GOT3 (cell line): Measurements from ENCODE around the gene NEO1.
"Not testable (repeated sequence)": the region's sequence is repeated elsewhere in the genome, so short reads cannot be mapped to it uniquely, and the experiment has no call there.

Experiments
- DNase-seq: peaks from one replicate; lab custom pipeline; 2025; ENCODE audit warnings: mixed read lengths; lab: John Stamatoyannopoulos, UW

NEO1 gene

DNA sequence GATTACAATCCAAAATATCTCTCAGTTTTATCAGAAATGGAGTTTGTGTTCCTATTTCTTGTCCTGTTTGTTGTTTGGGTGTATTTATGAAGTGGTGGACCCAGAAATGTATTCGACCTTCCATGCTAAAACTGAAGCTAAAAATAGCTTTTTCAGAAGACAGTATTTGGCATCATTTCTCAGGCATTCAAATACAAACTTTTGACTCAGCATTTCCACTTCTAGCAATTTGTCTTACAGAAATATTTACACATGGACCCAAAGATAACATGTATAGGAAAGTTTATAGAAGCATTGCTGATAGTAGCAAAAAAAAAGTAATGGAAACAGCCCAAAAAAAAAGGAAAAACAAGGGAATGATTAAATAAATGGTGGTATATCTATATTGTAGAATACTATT, 160.2 kb downstream of the NEO1 start:
- no peak for DNase-seq

DNA sequence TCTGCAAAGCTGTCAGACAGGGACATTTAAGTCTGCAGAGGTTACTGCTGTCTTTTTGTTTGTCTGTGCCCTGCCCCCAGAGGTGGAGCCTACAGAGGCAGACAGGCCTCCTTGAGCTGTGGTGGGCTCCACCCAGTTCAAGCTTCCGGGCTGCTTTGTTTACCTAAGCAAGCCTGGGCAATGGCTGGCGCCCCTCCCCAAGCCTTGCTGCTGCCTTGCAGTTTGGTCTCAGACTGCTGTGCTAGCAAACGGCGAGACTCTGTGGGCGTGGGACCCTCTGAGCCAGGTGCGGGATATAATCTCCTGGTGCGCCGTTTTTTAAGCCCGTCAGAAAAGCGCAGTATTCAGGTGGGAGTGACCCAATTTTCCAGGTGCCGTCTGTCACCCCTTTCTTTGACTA, 169.2 kb downstream of the NEO1 start:
- DNase-seq, result not testable (repeated sequence)

DNA sequence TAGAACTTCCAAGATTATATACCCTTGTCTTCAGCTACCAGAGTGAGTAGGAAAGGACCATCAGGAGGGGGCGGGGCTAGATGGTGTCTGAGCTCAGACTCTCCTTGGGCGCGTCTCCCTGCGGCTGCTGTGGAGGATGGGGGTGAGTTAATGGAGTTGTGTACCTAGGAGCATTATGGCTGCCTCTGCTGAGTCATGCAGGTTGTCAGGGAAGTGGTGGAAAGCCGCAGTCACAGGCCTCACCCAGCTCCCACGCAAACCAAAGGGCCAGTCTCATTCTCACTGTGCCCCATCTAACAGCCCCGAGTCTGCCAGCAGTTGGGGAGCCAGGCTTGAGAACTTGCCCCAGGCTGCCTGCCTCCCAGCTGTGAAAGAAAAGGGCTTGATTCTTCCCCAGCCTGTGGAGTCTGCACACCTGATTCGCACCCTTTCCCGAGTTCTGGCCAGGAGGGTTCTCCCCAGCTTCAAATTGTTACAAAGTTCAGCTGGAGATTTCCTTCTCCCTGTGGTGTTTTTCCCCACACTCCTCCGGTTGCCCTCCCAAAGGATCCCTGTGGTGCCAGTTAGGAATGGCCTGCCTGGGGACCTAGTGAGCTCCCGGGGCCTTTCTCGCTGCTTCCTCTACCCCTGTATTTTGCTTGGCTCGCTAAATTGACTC, 173.2 kb downstream of the NEO1 start:
- DNase-seq, result no peak

DNA sequence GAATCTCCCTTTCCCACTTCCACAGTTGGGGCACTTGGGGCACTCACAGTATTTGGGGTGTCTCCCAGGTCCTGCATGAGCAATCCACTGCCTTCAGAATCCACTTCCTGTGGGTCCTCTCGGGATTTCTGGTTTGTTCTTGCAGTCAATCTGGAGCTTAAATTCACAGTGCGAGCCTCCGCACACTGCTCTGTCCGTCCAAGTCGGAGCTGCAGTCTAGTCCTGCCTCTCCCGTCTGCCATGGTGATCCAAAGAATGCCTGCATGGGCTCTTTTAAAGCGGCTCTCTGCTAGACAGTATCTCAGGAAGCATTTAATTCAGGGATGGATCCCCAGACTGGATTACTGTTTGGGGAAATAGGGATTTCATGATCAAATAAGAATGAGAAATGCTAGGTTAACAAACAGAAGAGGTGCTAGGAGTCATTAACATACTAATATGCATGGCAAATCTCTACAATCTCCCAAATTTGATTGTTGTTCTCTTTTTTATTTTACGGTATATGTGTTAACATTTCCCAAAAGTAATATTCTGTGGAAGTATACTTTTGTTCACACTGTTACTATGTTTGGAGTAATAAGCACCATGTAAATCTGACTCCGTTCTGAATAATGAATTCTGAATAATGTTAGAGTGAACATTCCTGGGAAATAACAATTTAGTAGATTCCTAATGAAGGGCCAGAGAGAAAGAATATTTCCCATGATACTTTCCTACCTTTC, 174.0 kb downstream of the NEO1 start:
- no peak for DNase-seq

DNA sequence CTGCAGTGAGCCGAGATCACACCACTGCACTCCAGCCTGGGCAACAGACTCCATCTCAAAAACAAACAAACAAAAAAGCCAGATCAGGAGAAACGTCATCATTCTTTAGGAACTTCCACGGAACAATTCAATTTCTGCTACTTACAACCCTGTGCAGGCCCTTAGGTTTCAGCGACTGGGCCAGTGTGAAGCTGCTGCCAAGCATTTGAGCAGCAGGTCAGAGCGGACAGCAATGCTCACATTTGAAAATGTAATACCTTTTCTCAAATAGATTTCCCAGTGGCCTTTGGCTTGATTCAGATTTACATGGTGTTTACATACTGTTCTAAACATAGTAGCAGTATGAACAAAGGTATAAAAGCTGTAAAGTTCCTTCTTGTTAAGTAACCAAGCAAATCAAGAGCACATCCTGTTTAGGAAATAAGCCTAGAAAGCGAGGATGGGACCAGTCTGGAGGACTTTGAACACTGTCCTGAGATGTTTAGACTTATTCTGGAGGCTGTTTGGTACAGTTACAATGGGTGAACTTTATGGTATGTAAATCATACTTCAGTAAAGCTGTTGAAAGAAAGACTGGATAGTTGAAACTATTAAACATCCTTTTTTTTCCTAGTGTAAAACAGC, 175.3 kb downstream of the NEO1 start:
- DNase-seq, result no peak

DNA sequence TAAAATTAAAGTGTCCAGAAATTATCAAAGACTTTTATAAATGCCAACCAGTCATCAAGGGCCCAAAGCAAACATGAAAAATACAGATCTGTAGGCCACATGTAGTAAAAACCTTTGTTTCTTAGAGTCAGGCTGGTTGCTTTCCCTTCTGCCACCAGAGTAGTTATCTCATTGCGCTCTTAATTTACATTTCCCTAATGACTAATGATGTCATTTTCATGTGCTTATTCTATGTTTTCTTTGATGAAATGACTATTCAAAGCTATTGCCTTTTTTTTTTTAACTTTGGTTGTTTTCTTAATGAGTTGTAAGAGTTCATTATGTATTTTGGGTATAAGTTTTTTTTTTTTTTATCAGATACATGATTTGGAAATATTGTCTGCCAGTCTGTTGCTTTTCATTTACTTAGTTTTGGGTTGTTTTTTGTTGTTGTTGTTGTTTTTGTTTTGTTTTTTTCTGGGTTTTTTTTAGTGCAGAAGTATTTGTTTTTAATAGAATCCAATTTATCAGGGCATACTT, 175.9 kb downstream of the NEO1 start:
- DNase-seq, result no peak

DNA sequence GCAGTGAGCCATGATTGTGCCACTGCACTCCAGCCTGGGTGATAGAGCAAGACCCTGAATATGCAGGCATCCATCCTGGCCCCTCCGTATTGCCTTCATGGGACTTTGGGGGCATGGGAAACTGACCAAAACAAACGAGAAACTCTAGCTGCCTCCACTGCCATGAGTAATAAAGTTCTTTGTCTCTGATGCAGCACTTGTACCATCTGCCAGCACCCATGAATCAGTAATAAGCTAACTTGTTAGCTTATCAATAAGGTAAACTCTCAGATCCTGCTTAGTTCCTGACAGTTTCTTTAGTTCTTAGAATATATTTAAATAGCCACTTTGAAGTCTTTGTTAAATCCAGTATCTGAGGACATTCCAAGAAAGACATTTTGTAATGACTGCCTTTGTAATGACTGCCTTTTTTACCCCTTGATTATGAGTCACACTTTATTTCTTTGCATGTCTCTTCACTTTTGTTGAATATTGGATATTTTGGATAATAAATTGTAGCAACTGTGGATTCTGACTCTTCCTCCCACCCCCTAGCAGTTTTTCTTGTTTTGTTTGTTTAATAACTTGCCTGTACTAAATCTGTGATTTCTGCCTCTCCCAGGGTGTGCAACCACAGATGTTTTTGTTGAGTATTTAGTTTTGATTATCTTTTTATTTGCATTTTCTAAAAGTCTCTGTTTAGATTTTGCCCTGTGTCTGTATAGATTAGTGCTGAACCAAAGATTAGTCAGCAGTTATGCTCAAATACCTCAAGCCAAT, 179.6 kb downstream of the NEO1 start:
- DNase-seq, result no peak

DNA sequence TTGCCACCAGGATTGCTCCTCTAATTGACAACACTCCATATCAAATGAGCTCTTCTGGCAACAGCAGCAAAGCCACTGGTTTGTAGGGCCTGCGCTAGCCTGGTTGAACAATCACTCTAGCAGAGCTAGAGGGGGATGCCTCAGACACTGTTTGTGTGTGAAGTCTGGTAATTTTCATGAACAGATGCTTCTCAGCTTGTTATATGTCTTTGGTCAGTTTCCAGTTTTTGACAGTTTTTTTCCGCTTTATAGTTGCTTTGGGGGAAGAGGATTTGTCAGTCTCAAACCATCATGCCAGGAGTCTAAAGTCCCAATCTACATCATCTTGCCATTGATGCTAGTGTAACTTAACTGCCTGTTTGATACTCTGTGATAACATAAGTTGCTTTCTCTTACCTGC, 180.5 kb downstream of the NEO1 start:
- no peak for DNase-seq

DNA sequence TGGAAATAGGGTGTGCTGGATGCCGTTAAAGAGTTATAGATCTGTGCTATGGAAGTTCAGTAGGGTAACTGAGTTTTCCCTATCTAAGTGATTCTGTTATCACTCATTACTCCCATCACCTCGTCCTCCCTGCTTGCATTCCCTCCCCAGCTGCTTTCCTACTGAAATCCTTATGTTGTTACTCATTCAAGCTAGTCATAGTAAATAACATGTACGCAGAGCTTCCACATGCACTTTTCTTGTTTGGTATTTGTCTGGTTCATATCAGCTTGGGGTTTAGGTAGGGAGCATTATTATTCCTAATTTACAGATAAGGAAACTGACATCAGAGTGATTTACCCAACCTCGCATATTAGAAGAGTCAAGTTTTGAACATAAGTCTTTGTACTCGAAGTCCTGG, 181.4 kb downstream of the NEO1 start:
- no peak for DNase-seq

DNA sequence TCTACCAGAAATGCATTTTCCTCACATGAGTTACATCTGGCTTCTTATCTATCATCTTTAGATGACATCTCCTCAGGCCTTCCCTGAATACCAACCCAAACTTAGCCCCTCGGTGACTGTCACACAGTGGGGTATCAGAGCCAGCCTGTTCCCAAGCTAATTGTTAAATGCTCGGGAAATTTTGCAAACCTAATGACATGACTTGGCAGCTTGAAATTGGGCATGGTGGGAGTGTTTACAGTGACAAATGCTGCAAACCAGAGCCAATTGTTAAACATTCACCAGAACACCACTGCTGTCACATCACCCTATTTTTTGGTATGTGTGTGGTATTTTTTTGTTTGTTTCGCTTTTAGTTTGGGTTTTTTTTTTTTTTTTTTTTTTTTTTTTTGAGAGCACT, 185.6 kb downstream of the NEO1 start:
- no peak for DNase-seq

DNA sequence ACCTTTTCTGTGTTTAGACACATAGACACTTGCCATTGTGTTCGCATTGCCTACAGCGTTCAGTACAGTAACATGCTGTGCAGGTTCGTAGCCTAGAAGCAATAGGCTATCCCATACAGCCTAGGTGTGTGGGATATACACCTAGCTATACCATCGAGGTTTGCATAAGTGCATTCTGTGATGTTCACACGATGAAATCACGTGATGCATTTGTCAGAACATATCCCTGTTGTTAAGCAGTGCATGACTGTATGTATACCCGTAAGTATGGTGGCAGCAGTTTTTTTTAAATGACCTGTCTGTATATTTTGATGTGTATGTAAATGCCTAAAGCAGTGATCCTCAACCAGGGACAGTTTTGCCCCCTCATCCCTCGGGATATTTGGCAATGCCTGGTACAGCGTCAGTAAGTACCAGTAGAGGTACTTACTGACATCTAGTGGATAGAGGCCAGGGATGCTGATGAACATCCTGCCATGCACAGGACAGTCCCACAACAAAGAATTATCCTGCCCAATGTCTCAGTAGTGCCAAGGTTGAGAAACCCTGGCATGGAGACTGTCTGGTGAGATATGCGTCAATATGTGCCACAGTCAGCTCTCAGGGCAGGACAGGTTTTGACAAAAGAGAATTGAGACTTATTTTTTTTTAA, 187.4 kb downstream of the NEO1 start:
- DNase-seq, result no peak

DNA sequence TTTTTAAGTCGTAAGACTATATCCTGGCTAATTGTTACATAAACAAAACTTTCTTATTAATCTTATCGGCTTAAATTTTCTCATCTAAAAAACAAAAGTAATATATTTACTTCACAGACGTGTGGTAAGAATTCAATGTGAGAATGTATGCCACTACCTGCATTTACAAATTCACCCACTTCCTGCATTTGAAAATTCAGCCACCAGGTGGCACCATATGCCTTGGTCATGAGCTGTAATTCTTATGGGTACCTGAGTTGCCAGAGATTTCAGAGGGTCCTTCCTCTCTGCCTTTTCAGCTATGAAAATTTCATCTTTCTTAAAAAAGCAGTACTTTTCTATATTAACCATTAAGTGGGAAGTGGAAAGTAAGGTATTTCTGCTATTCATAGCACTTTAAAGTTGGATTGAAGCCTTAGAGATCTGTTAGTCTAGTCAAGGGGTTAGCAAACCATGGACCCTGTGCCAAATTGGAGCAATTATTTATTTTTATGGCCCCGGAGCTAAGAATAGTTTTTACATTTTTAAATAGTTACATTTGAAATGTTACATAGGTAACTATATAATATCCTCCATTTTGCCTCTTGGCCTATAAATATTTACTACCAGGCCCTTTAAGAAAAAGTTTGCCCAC, 188.7 kb downstream of the NEO1 start:
- no peak for DNase-seq

DNA sequence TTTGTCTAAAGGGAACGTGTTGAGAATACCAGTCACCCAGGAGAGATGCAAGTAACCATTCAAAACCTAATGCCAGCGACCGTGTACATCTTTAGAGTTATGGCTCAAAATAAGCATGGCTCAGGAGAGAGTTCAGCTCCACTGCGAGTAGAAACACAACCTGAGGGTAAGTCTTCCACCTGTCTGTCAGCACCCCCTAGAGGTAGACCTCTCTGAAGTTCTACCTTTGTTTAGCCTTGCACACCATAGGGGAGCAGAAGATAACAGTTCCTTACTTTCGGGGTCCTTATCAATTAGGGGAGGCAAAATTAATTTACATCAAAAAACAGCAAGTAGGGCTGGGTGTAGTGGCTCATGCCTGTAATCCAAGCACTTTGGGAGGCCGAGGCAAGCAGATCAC, 192.1 kb downstream of the NEO1 start:
- no peak for DNase-seq

DNA sequence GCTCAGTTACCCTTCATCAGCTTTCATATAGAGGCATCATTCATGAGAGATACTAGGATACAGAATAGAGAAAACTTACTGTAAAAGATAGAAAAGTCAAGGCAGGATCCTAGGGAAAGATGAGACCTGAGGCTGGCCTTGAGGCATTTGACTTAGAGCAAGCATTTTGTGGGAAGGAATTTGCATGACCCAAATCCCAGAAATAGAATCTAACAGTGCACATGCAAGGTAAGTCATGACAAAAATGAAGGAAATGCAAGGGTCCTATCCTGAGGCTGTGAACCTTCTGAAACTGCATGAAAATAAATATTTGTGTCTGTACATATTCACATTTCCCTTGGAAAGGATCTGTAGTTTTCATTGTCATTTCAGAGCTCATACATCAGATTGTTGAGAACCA, 194.2 kb downstream of the NEO1 start:
- no peak for DNase-seq

DNA sequence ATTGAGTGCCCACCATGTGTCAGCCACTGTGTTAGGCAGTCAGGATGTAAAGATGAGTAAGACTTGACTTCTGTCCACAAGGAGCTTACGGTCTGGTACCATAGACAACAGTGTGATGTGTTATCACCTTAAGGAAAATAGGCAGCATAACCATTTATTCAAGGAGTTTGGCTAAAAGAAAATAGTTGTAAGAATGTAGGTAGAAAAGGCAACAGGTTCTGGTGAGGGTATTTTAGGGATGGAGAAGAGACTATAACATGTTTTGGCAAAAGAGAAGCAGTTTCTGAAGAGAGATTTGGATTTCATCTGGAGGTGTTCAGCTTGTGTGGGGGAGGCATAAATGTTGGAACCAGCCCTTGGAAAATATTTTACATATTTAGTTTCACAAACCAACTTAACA, 194.6 kb downstream of the NEO1 start:
- no peak for DNase-seq

DNA sequence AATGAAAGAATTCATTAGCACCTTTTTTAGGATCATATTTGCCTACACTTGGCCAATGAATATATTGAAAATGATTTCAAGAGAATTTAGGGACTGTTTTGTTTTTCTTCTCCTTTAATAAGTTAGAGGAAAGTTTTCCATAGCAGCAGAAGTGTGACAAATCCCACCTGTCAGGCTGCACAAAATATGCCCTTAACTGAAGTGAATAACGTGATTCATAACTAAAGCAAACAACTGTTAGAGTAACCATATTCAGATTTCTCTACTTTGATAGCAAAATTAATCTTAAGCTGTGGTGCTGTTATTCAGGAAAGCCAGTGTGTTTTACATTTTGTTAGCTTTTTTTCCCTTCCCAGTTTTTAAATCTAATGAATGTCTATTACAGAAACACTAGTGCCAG, 195.1 kb downstream of the NEO1 start:
- DNase-seq, result no peak

DNA sequence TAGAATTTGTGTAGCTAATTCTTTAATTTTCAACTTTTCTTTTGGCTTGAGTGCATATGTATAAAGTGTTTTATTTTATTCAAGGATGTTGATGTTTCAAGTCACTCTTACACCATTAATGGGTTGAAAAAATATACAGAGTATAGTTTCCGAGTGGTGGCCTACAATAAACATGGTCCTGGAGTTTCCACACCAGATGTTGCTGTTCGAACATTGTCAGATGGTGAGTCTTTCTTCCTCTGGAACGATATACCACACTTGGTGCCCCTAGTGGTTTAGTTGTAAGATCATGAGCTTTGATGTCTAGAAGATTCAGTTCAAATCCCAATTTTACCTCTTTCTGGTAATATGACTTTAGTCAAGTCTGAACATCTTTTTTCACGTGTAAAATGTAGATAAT, 197.2 kb downstream of the NEO1 start:
- no peak for DNase-seq

DNA sequence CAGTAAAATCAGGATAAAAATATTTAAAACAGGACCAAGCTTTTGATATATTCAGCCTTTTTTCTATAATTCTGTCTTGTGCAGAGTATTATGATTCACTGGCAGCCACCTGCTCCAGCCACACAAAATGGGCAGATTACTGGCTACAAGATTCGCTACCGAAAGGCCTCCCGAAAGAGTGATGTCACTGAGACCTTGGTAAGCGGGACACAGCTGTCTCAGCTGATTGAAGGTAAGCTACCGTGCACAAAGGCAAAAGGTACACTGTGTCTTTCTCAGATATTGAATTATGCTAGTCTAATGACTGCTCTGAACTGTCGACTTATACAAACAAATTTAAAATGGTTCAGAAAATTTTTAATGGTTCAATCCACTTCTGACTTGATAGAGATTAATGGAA, 202.3 kb downstream of the NEO1 start:
- DNase-seq, result no peak

DNA sequence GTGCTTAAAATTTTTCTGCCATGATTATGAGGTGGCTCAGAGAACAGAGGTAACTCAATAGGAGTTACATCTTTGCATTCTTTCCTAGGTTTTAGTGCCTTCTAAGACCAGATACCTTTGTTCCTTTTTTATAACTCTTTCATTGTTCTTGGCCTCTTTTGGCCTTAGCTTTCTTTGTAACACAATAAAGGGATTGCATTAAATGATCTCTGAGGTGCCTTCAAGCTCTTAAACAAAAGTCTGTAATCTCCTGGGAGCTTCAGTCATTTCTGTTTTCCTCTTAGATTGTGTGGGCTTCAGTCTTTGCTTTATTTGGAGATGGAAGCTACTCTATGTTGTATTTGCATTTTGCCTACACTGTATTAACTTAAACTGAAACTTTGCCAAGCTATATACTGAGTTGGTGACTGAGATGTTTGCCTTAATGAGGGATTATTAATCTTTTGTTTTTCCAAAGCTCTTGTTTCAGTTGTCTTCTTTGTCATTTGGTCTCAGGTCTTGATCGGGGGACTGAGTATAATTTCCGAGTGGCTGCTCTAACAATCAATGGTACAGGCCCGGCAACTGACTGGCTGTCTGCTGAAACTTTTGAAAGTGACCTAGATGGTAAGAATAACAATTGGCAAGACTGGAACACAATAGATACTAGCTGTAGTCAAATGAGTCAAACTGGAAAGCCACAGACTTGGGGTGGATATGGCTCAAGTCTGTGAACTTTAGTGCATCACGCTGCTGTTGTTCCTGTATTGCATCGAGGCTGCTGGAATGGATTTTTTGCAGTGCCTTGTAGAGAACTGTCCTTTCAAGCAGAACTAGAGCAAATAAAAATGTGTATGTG, 206.2 kb downstream of the NEO1 start:
- DNase-seq, result no peak

DNA sequence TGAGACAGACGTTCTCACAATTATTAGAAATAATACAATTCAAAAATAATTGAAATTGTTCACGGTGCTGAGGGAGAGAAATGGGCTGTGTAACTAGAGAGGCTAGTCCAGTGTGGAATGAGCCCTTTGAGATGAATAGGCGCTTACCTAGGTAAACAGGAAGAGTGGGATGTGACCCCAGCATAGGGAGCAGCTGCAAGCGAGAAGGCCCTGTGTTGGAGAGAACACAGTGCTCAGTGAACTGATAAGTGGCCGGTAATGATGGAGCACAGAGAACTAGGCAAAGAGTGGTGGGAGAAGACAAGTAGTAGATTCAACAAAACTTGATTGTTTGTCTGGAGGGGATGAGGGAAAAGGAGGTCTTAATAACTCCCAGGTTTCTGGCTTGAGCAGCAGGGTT, 212.6 kb downstream of the NEO1 start:
- DNase-seq, result no peak
